Stimulated activated CD4-positive, alpha-beta T cell treated with anti-CD3 and anti-CD28 coated beads, Interleukin-12 subunit alpha, Interleukin-12 subunit beta, amount 100 ng/mL, for 48 hours (primary cell): Measurements from ENCODE around the gene CH25H.

Experiments
- DNase-seq, 3 donors: peaks; one replicate each; pipeline ENCODE4 v3.0.0-alpha.2; 2020; ENCODE audit warnings: low read depth in 2 of 3, low spot score in 1 of 3

Gene CH25H

GRCh38 chr10:89158446-89158845, 48.7 kb downstream of the CH25H start:
- DNase-seq, result no peak

DNA sequence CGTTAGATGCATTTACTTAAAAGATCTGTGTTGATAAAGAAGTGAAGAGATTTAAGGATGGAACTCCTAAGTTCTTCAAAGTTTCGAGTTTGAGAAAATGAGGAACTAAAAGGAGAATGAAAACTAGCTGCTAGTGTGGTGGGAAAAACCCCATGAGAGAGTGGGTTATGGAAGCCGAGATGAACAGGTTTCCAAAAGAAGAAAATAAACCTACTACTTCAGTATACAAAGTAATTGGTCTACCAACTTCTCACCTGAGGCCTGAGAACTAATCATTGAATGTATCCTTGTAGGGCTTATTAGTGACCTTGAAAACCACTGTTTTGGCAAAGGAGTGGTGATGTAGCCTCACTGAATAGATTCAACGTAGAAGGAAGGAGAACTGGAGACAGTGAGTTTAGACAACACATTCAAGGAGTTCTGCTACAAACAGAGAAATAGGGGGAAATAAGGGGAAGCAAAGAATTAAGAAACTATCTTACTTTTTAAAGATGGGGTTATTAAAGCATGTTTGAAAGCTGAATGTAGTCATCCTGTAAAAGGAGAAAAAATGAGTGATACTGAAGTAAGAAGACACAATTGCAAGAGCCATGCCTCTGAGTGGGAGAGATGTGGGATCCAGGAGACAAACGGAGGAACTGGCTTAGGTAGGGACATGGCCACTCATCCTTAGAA, 50.8 kb downstream of the CH25H start:
- no peak for DNase-seq
